Mesodermal cell (in vitro differentiated cells): ENCODE measurements around the gene HIPK2.

Experiments used
- H3K27ac ChIP-seq: 2 replicates; pipeline ENCODE4 v1.7.0; 2013; ENCODE audit warnings: mild to moderate bottlenecking, low read depth, low read length, moderate library complexity; ENCODE audit not compliant: severe bottlenecking
- H3K36me3 ChIP-seq: 2 replicates; pipeline ENCODE4 v1.7.1; 2013; ENCODE audit warnings: mild to moderate bottlenecking, low read length, moderate library complexity; ENCODE audit not compliant: control insufficient read depth, insufficient read depth
- H3K4me1 ChIP-seq: one replicate; pipeline ENCODE4 v1.7.1; 2013; ENCODE audit warnings: mild to moderate bottlenecking, low read length; ENCODE audit not compliant: insufficient read depth, control insufficient read depth, poor library complexity, severe bottlenecking
- H3K4me3 ChIP-seq: 2 replicates; pipeline ENCODE4 v1.7.0; 2013; ENCODE audit warnings: low read length, control low read depth, mild to moderate bottlenecking; ENCODE audit not compliant: insufficient read depth, poor library complexity, severe bottlenecking; ENCODE audit errors: extremely low read depth
- H3K9me3 ChIP-seq: 2 replicates; pipeline ENCODE4 v1.7.1; 2013; ENCODE audit warnings: mild to moderate bottlenecking, low read length, moderate library complexity; ENCODE audit not compliant: control insufficient read depth
- WGBS, 2 experiments: methylation state at CpG; one replicate each; pipeline ENCODE4 v1.1.5; 2013; ENCODE audit warnings: missing lambda C conversion rate in 2 of 2; ENCODE audit not compliant: insufficient coverage in 2 of 2; 5-methylcytosine and 5-hydroxymethylcytosine counted together

The HIPK2 gene

GRCh38 chr7:139572704-139573385 lies 205.0 kb downstream of the HIPK2 start:
- H3K36me3 ChIP-seq: peaks cover 44% of the 10 kb centered on the region
- no peak overlapping the region for H3K4me3 ChIP-seq
- no peaks in the 10 kb centered on the region for H3K9me3 ChIP-seq
- no peaks in the 10 kb centered on the region for H3K4me1 ChIP-seq
- no peak overlapping the region for H3K27ac ChIP-seq
- 94 to 98% methylated on average over 24 to 25 of the region's 38 CpGs for WGBS, 2 experiments

GRCh38 chr7:139572071-139572470 lies 205.7 kb downstream of the HIPK2 start:
- no peaks in the 10 kb centered on the region for H3K9me3 ChIP-seq
- H3K4me3 ChIP-seq: no peak overlapping the region
- WGBS, 2 experiments: 96 to 100% methylated on average over 6 to 11 of the region's 15 CpGs
- no peak overlapping the region for H3K27ac ChIP-seq
- peaks cover 41% of the 10 kb centered on the region for H3K36me3 ChIP-seq
- H3K4me1 ChIP-seq: peaks cover 1% of the 10 kb centered on the region

- WGBS, 2 experiments: 95 to 98% methylated on average over 19 to 20 of the region's 20 CpGs
- Histone ChIP-seq H3K27ac (no peak overlapping the region), H3K9me3 (no peaks in the 10 kb centered on the region), H3K36me3 (peaks cover 41% of the 10 kb centered on the region), H3K4me1 (peaks cover 4% of the 10 kb centered on the region), H3K4me3 (no peak overlapping the region)
These were observed 206.1 kb downstream of the HIPK2 start for GRCh38 chr7:139571651-139572050.

- Histone ChIP-seq H3K36me3 (peaks cover 41% of the 10 kb centered on the region), H3K27ac (no peak overlapping the region), H3K9me3 (no peaks in the 10 kb centered on the region), H3K4me1 (peaks cover 4% of the 10 kb centered on the region), H3K4me3 (no peak overlapping the region)
- WGBS, 2 experiments: 92 to 94% methylated on average over 9 to 14 of the region's 20 CpGs
These were observed 206.6 kb downstream of the HIPK2 start for GRCh38 chr7:139571190-139571589.

- H3K27ac ChIP-seq: no peak overlapping the region
- peaks cover 4% of the 10 kb centered on the region for H3K4me1 ChIP-seq
- peaks cover 41% of the 10 kb centered on the region for H3K36me3 ChIP-seq
- H3K9me3 ChIP-seq: no peaks in the 10 kb centered on the region
- H3K4me3 ChIP-seq: no peak overlapping the region
- no CpG with 5 or more reads among the region's 5 CpGs for WGBS, 2 experiments
These were observed 207.2 kb downstream of the HIPK2 start for GRCh38 chr7:139570626-139571025.

GRCh38 chr7:139570119-139570518 lies 207.7 kb downstream of the HIPK2 start:
- no peak overlapping the region for H3K4me3 ChIP-seq
- peaks cover 4% of the 10 kb centered on the region for H3K4me1 ChIP-seq
- WGBS, 2 experiments: 77 to 94% methylated on average over 7 of the region's 8 CpGs
- H3K36me3 ChIP-seq: peaks cover 36% of the 10 kb centered on the region
- H3K9me3 ChIP-seq: no peaks in the 10 kb centered on the region
- H3K27ac ChIP-seq: no peak overlapping the region

- WGBS, 2 experiments: 90 to 100% methylated on average over 5 to 12 of the region's 12 CpGs
- H3K4me1 ChIP-seq: peaks cover 4% of the 10 kb centered on the region
- no peak overlapping the region for H3K4me3 ChIP-seq
- H3K27ac ChIP-seq: no peak overlapping the region
- H3K9me3 ChIP-seq: no peaks in the 10 kb centered on the region
- H3K36me3 ChIP-seq: peaks cover 24% of the 10 kb centered on the region
These were observed 208.8 kb downstream of the HIPK2 start for GRCh38 chr7:139568813-139569490.

GRCh38 chr7:139568346-139568675 lies 209.5 kb downstream of the HIPK2 start:
- WGBS, 2 experiments: 100% methylated on average over 3 to 4 of the region's 6 CpGs
- H3K27ac ChIP-seq: no peak overlapping the region
- H3K4me1 ChIP-seq: peaks cover 4% of the 10 kb centered on the region
- H3K9me3 ChIP-seq: no peaks in the 10 kb centered on the region
- H3K4me3 ChIP-seq: no peak overlapping the region
- H3K36me3 ChIP-seq: peaks cover 18% of the 10 kb centered on the region

GRCh38 chr7:139567647-139568345 lies 210.0 kb downstream of the HIPK2 start:
- H3K9me3 ChIP-seq: no peaks in the 10 kb centered on the region
- H3K4me3 ChIP-seq: no peak overlapping the region
- no peak overlapping the region for H3K27ac ChIP-seq
- H3K4me1 ChIP-seq: peaks cover 4% of the 10 kb centered on the region
- H3K36me3 ChIP-seq: peaks cover 13% of the 10 kb centered on the region
- WGBS, 2 experiments: 96 to 97% methylated on average over 12 to 13 of the region's 14 CpGs

GRCh38 chr7:139566736-139567646 lies 210.8 kb downstream of the HIPK2 start:
- 72 to 79% methylated on average over 11 to 12 of the region's 15 CpGs for WGBS, 2 experiments

More at GRCh38 chr7:139566736-139567646, 210.8 kb downstream of the HIPK2 start:
- peaks cover 4% of the 10 kb centered on the region for H3K4me1 ChIP-seq
- no peak overlapping the region for H3K4me3 ChIP-seq
- peaks cover 11% of the 10 kb centered on the region for H3K36me3 ChIP-seq
- no peaks in the 10 kb centered on the region for H3K9me3 ChIP-seq
- H3K27ac ChIP-seq: no peak overlapping the region
